Vagina (tissue), 2 donors: ENCODE results near the gene STXBP3.

Experiments used
- CTCF ChIP-seq, 3 experiments: fragments of 450-650 bp in 2 of 3; fragments of 200-600 bp in 1 of 3; sonication (generic) in 1 of 3; IDR thresholded peaks; one replicate each; pipeline ENCODE4 v1.5.1; 2017 to 2019; ENCODE audit warnings: antibody characterized with exemption in 3 of 3, mild to moderate bottlenecking in 2 of 3, moderate library complexity in 2 of 3
- POLR2A ChIP-seq, 2 donors: fragments of 450-650 bp; IDR thresholded peaks; one replicate each; pipeline ENCODE4 v1.6.1; 2017; ENCODE audit warnings: antibody characterized with exemption in 2 of 2, mild to moderate bottlenecking in 2 of 2, moderate library complexity in 2 of 2
- POLR2AphosphoS5 ChIP-seq, 2 donors: sonication (generic); formaldehyde crosslinking; IDR thresholded peaks; one replicate each; pipeline ENCODE4 v1.9.0; 2017; ENCODE audit warnings: antibody characterized with exemption in 2 of 2, mild to moderate bottlenecking in 2 of 2, low read depth in 1 of 2; ENCODE audit not compliant: insufficient read depth in 1 of 2

GRCh38 chr1:108718927-108719655, 27.4 kb upstream of the STXBP3 start:
- TF ChIP-seq CTCF (IDR thresholded peaks at IDR 0.05): no peak
- TF ChIP-seq POLR2A (IDR thresholded peaks at IDR 0.05): no peak
- TF ChIP-seq POLR2AphosphoS5 (IDR thresholded peaks at IDR 0.05; ENCODE audit: insufficient read depth in 1 of 2, low read depth in 1 of 2): no peak
